H1 (cell line): ENCODE results near the gene CCNA1. TPM values are rescaled to one million over a fixed set of nuclear protein-coding genes. Genes with fewer than 3 reads are reported as not detected.

Experiments
- CTCF ChIA-PET: fragments of 300-600 bp; sonication (Branson Sonifier 250); formaldehyde crosslinking; loops from one replicate; lab custom pipeline; 2021; ENCODE audit not compliant: partially characterized antibody; lab: Charles Lee
- POLR2A ChIA-PET: fragments of 300-600 bp; sonication (Branson Sonifier 250); formaldehyde crosslinking; loops from one replicate; lab custom pipeline; 2021; ENCODE audit warnings: inconsistent platforms; ENCODE audit not compliant: partially characterized antibody; lab: Charles Lee
- DNase-seq, 2 experiments: peaks; one replicate each; pipeline versions ENCODE4 v3.0.0 to v3.0.0-alpha.2; 2010 to 2022; ENCODE audit warnings: low spot score in 2 of 2, low read depth in 1 of 2, mixed read lengths in 1 of 2
- FAIRE-seq: peaks from 2 replicates; lab custom pipeline; 2011; peaks lifted over from hg19 to GRCh38; lab: Jason Lieb, UNC
- H2AFZ ChIP-seq: 2 replicates; pipeline ENCODE4 v1.8.1; 2012; ENCODE audit warnings: low read length, inconsistent platforms
- H2AK5ac ChIP-seq: 2 replicates; pipeline ENCODE4 v1.6.1; 2013; ENCODE audit warnings: low read depth, low read length
- H2BK120ac ChIP-seq: replicated peaks from 2 replicates; pipeline ENCODE3; 2013; ENCODE audit warnings: low read depth, low read length, inconsistent platforms
- H2BK12ac ChIP-seq: 2 replicates; pipeline ENCODE4 v1.6.1; 2013; ENCODE audit warnings: low read depth, low read length
- H2BK15ac ChIP-seq: 2 replicates; pipeline ENCODE4 v1.6.1; 2013; ENCODE audit warnings: low read length
- H2BK20ac ChIP-seq: 2 replicates; pipeline ENCODE4 v1.6.1; 2013; ENCODE audit warnings: low read length
- H2BK5ac ChIP-seq: 2 replicates; pipeline ENCODE4 v1.6.1; 2013; ENCODE audit warnings: low read depth, low read length
- H3K14ac ChIP-seq: 2 replicates; pipeline ENCODE4 v1.6.1; 2013; ENCODE audit warnings: inconsistent platforms; ENCODE audit not compliant: insufficient read length
- H3K18ac ChIP-seq: 2 replicates; pipeline ENCODE4 v1.6.1; 2013; ENCODE audit warnings: low read length; ENCODE audit errors: extremely low read depth
- H3K23ac ChIP-seq: 2 replicates; pipeline ENCODE4 v1.6.1; 2013; ENCODE audit warnings: inconsistent platforms; ENCODE audit not compliant: insufficient read length
- H3K23me2 ChIP-seq: 2 replicates; pipeline ENCODE4 v1.6.1; 2013; ENCODE audit warnings: low read depth, low read length
- H3K27ac ChIP-seq: 2 replicates; pipeline ENCODE4 v1.6.1; 2011; ENCODE audit warnings: low read depth, low read length, inconsistent platforms
- H3K27me3 ChIP-seq, 4 experiments: replicated peaks in 1 of 4; 1 replicate in 1 of 4; 2 replicates in 3 of 4; pipeline versions ENCODE4 v1.6.1 to v1.8.1; 2011 to 2013; ENCODE audit warnings: low read length in 3 of 4, mild to moderate bottlenecking in 3 of 4, inconsistent platforms in 2 of 4, mixed read lengths in 2 of 4, moderate library complexity in 1 of 4; ENCODE audit not compliant: control insufficient read depth in 3 of 4, insufficient read depth in 3 of 4; ENCODE audit errors: extremely low read depth in 1 of 4
- H3K36me3 ChIP-seq, 4 experiments: 2 replicates each; pipeline versions ENCODE4 v1.6.1 to v1.8.1; 2011 to 2013; ENCODE audit warnings: mild to moderate bottlenecking in 4 of 4, low read length in 3 of 4, moderate library complexity in 2 of 4, control low read depth in 1 of 4, inconsistent platforms in 1 of 4; ENCODE audit not compliant: insufficient read depth in 4 of 4, control insufficient read depth in 2 of 4
- H3K4ac ChIP-seq: replicated peaks from 2 replicates; pipeline ENCODE3; 2013; ENCODE audit warnings: low read length, low read depth, mixed read lengths, inconsistent platforms; ENCODE audit not compliant: insufficient read length
- H3K4me1 ChIP-seq, 4 experiments: replicated peaks in 1 of 4; 1 replicate in 1 of 4; 2 replicates in 3 of 4; pipeline versions ENCODE4 v1.6.1 to v1.8.1; 2011 to 2013; ENCODE audit warnings: low read length in 3 of 4, inconsistent platforms in 2 of 4, mixed read lengths in 1 of 4; ENCODE audit not compliant: insufficient read depth in 4 of 4, control insufficient read depth in 3 of 4
- H3K4me2 ChIP-seq, 2 experiments: 2 replicates each; pipeline versions ENCODE4 v1.6.1 to v1.8.1; 2011 to 2013; ENCODE audit warnings: low read depth in 2 of 2, low read length in 2 of 2, control low read depth in 1 of 2, inconsistent platforms in 1 of 2, mild to moderate bottlenecking in 1 of 2; ENCODE audit not compliant: insufficient read depth in 1 of 2
- H3K4me3 ChIP-seq, 4 experiments: fragments of 200-600, 300-600 bp in 1 of 4; sonication (generic), shearing (Covaris generic), sonication (Bioruptor Twin) in 1 of 4; 2 replicates each; pipeline versions ENCODE4 v1.5.1 to v1.8.1; 2011 to 2016; ENCODE audit warnings: low read length in 4 of 4, low read depth in 3 of 4, control low read depth in 2 of 4, inconsistent platforms in 2 of 4, mild to moderate bottlenecking in 2 of 4, mixed read lengths in 1 of 4, moderate library complexity in 1 of 4; ENCODE audit not compliant: insufficient read depth in 2 of 4; ENCODE audit errors: extremely low read depth in 1 of 4
- H3K56ac ChIP-seq: replicated peaks from 2 replicates; pipeline ENCODE3; 2013; ENCODE audit warnings: low read depth, mild to moderate bottlenecking, mixed read lengths, low read length, inconsistent platforms; ENCODE audit not compliant: insufficient read length
- H3K79me1 ChIP-seq: 2 replicates; pipeline ENCODE4 v1.6.1; 2013; ENCODE audit warnings: low read depth, low read length, control low read depth
- H3K79me2 ChIP-seq, 2 experiments: 2 replicates each; pipeline versions ENCODE4 v1.6.1 to v1.8.1; 2012 to 2013; ENCODE audit warnings: low read length in 2 of 2, mild to moderate bottlenecking in 2 of 2, inconsistent platforms in 1 of 2; ENCODE audit not compliant: insufficient read depth in 2 of 2, control insufficient read depth in 1 of 2
- H3K9ac ChIP-seq, 4 experiments: replicated peaks in 1 of 4; 1 replicate in 1 of 4; 2 replicates in 3 of 4; pipeline versions ENCODE4 v1.6.1 to v1.8.1; 2011 to 2013; ENCODE audit warnings: low read depth in 3 of 4, low read length in 3 of 4, control low read depth in 2 of 4, mild to moderate bottlenecking in 2 of 4, moderate library complexity in 2 of 4, inconsistent platforms in 1 of 4; ENCODE audit errors: extremely low read depth in 1 of 4
- H3K9me3 ChIP-seq, 2 experiments: 2 replicates each; pipeline versions ENCODE4 v1.6.1 to v1.8.1; 2012 to 2013; ENCODE audit warnings: mild to moderate bottlenecking in 2 of 2, moderate library complexity in 2 of 2, control low read depth in 1 of 2, inconsistent platforms in 1 of 2, low read depth in 1 of 2, low read length in 1 of 2, mixed read lengths in 1 of 2; ENCODE audit not compliant: insufficient read depth in 2 of 2
- H4K20me1 ChIP-seq, 2 experiments: replicated peaks in 1 of 2; 2 replicates each; pipeline versions ENCODE3 to v1.8.1; 2011 to 2013; ENCODE audit warnings: inconsistent platforms in 2 of 2, low read length in 2 of 2, mild to moderate bottlenecking in 1 of 2; ENCODE audit not compliant: insufficient read depth in 2 of 2, control insufficient read depth in 1 of 2
- H4K5ac ChIP-seq: 2 replicates; pipeline ENCODE4 v1.6.1; 2013; ENCODE audit warnings: low read length, low read depth, mixed read lengths, inconsistent platforms; ENCODE audit not compliant: insufficient read length
- H4K8ac ChIP-seq: 2 replicates; pipeline ENCODE4 v1.8.0; 2013; ENCODE audit warnings: mild to moderate bottlenecking, moderate library complexity, low read length, inconsistent platforms; ENCODE audit not compliant: insufficient read depth; ENCODE audit errors: extremely low read depth
- H4K91ac ChIP-seq: replicated peaks from 2 replicates; pipeline ENCODE3; 2013; ENCODE audit warnings: low read length, mixed read lengths, inconsistent platforms; ENCODE audit not compliant: insufficient read length
- CEBPB ChIP-seq: IDR thresholded peaks from 2 replicates; pipeline ENCODE4 v1.6.1; 2012; ENCODE audit warnings: low read depth, low read length
- SIN3A ChIP-seq, 2 experiments: IDR thresholded peaks in 1 of 2; conservative IDR thresholded peaks in 1 of 2; 2 replicates each; pipeline ENCODE4 v1.6.1; 2011 to 2012; ENCODE audit warnings: low read length in 2 of 2, improper control_type of control experiment in 1 of 2, low read depth in 1 of 2, mild to moderate bottlenecking in 1 of 2
- TAF1 ChIP-seq: IDR thresholded peaks from 2 replicates; pipeline ENCODE4 v1.6.1; 2011; ENCODE audit warnings: mild to moderate bottlenecking, low read depth, low read length
- WGBS, 2 experiments: shearing (Covaris generic) in 1 of 2; methylation state at CpG; one replicate each; pipeline versions ENCODE4 v1.1.6 to v1.1.7; 2013 to 2015; ENCODE audit warnings: low lambda C conversion rate in 2 of 2, mixed read lengths in 2 of 2, inconsistent platforms in 1 of 2, low coverage in 1 of 2, missing lambda C conversion rate in 1 of 2; ENCODE audit not compliant: insufficient replicate concordance in 2 of 2, insufficient coverage in 1 of 2, insufficient read length in 1 of 2; ENCODE audit errors: extremely low coverage in 1 of 2, missing lambda C conversion rate in 1 of 2; 5-methylcytosine and 5-hydroxymethylcytosine counted together
- long read RNA-seq, 2 experiments: library from RNA in 1 of 2; library from capped mRNA in 1 of 2; stranded (forward); transcript quantifications; one replicate each; pipeline ENCODE4 v2.0.0, GENCODE V29; 2021; ENCODE audit warnings: inconsistent platforms in 1 of 2
- polyA minus RNA-seq, 3 experiments: library from RNA; depleted of rRNA, polyadenylated mRNA; stranded (reverse); fragments of >200 nt; gene quantifications; 1 replicate in 2 of 3; 2 replicates in 1 of 3; pipeline ENCODE4 v1.2.3, GENCODE V29; 2011
- polyA plus RNA-seq, 7 experiments: library from polyadenylated mRNA; depleted of rRNA in 3 of 7; stranded (reverse) in 5 of 7; unstranded in 2 of 7; fragments of >200 nt in 5 of 7; fragments of 200-250 nt in 2 of 7; gene quantifications; 1 replicate in 5 of 7; 2 replicates in 1 of 7; 4 replicates in 1 of 7; pipeline versions ENCODE4 v1.2.1 to v1.2.3, GENCODE V29; 2011 to 2013; ENCODE audit warnings: missing spikeins in 2 of 7, mixed read lengths in 2 of 7
- total RNA-seq: library from RNA; stranded (reverse); fragmentation: NEBNext Ultra II Directional; extraction: Animal tissue kit (Norgen Biotek cat#: 25700); gene quantifications from 2 replicates; pipeline ENCODE4 v1.2.1, GENCODE V29; 2021
- TF ChIP-seq, protein P1 (sequence below): IDR thresholded peaks from 2 replicates; pipeline ENCODE4 v1.6.1; 2012; ENCODE audit warnings: inconsistent platforms
- TF ChIP-seq, protein P2 (sequence below): IDR thresholded peaks from 2 replicates; pipeline ENCODE4 v1.6.1; 2011; ENCODE audit warnings: low read length, improper control_type of control experiment

The CCNA1 gene
- total RNA-seq (4.0 and 4.1 TPM in 2 replicates), polyA plus RNA-seq (2011; rRNA removed) (2.2 and 2.7 TPM in 2 replicates), polyA minus RNA-seq (2011; rRNA and poly(A)+ RNA removed) (1.2 and 2.3 TPM in 2 replicates)
- 3.2 TPM for polyA plus RNA-seq (2011; cell fraction: cytosol; rRNA removed)
- polyA plus RNA-seq (2011; cell fraction: nucleus; rRNA removed), result 1.6 TPM
- polyA plus RNA-seq (2012, experiment 1 of 2), result 1.5 to 2.2 TPM (median 1.8 TPM) in 4 replicates
- polyA plus RNA-seq (2012, experiment 2 of 2), result 0.34 TPM
- polyA plus RNA-seq (2013, experiment 1 of 2), result 3.0 TPM
- 3.1 TPM for polyA plus RNA-seq (2013, experiment 2 of 2)
- polyA minus RNA-seq (2011; cell fraction: cytosol; rRNA and poly(A)+ RNA removed), result 0.95 TPM
- 1.2 TPM for polyA minus RNA-seq (2011; cell fraction: nucleus; rRNA and poly(A)+ RNA removed)
- long read RNA-seq, experiment 1, partial matches to known transcripts, result 2 of 5 reads
- long read RNA-seq, experiment 1, other reads (novel, unspliced or antisense), result 0 of 5 reads
- long read RNA-seq, experiment 2, partial matches to known transcripts, result 1 of 8 reads
- long read RNA-seq, experiment 2, other reads (novel, unspliced or antisense), result 0 of 8 reads

DNA sequence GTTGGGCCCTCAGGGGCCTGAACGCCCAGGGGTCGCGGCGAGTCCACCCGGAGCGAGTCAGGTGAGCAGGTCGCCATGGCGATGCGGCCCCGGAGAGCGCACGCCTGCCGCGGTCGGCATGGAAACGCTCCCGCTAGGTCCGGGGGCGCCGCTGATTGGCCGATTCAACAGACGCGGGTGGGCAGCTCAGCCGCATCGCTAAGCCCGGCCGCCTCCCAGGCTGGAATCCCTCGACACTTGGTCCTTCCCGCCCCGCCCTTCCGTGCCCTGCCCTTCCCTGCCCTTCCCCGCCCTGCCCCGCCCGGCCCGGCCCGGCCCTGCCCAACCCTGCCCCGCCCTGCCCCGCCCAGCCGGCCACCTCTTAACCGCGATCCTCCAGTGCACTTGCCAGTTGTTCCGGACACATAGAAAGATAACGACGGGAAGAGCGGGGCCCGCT, at the start of gene CCNA1:
CCNA1 (plus strand) TSS at position 390 of the 439 bp plus-strand sequence. CDS start 562 bp downstream, outside the sequence.
- CTCF ChIA-PET, result interaction anchor here (1.0 kb wide), 1 partner anchor 13 kb away, joined by 3 read pairs; no protein-coding TSS in a partner anchor

More for the DNA sequence above, at the start of gene CCNA1:
- H3K4me3 ChIP-seq, result peak within 1 kb of the TSS; percentile 56 to 84 (median 68)
- no peak within 1 kb of the TSS for H3K4ac ChIP-seq
- H3K79me1 ChIP-seq, result no peaks in the 10 kb centered on the region
- no peak within 1 kb of the TSS for H2BK12ac ChIP-seq
- H3K79me2 ChIP-seq, result no peaks in the 10 kb centered on the region
- H4K8ac ChIP-seq, result peak within 1 kb of the TSS; percentile 36
- H2BK15ac ChIP-seq, result no peak within 1 kb of the TSS
- H4K20me1 ChIP-seq, result no peaks in the 10 kb centered on the region
- WGBS, 2 experiments, result 2% methylated on average over 13 of the region's 46 CpGs; no CpG with 5 or more reads in 1 of the 2 experiments
- no peak within 1 kb of the TSS for H3K23ac ChIP-seq
- H3K23me2 ChIP-seq, result peaks cover 13% of the 10 kb centered on the region; the same call in 1 of the 2 replicates
- H3K18ac ChIP-seq, result no peak within 1 kb of the TSS
- no peaks in the 10 kb centered on the region for H3K36me3 ChIP-seq
- H3K14ac ChIP-seq, result no peak within 1 kb of the TSS
- POLR2A ChIA-PET, result interaction anchor here (1.0 kb wide), 1 partner anchor 11 kb away, joined by 3 read pairs; no protein-coding TSS in a partner anchor
- peak within 1 kb of the TSS in 2 of 4 experiments; percentile 20 to 38; a peak in 2 of 7 replicates for H3K9ac ChIP-seq
- H3K27ac ChIP-seq, result no peak within 1 kb of the TSS
- H4K5ac ChIP-seq, result no peak within 1 kb of the TSS
- no peak for TF ChIP-seq CEBPB
- TF ChIP-seq, protein P1, sequence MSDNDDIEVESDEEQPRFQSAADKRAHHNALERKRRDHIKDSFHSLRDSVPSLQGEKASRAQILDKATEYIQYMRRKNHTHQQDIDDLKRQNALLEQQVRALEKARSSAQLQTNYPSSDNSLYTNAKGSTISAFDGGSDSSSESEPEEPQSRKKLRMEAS, result peak; percentile 45; the same call in 1 of the 2 replicates
- TF ChIP-seq SIN3A (conservative IDR thresholded peaks at IDR 0.05 in 1 of 2, IDR thresholded peaks at IDR 0.05 in 1 of 2; ENCODE audit: low read depth in 1 of 2, low read length in 2 of 2), result peak; percentile 42 to 87; a peak in 2 of 4 replicates
- TF ChIP-seq, protein P2, sequence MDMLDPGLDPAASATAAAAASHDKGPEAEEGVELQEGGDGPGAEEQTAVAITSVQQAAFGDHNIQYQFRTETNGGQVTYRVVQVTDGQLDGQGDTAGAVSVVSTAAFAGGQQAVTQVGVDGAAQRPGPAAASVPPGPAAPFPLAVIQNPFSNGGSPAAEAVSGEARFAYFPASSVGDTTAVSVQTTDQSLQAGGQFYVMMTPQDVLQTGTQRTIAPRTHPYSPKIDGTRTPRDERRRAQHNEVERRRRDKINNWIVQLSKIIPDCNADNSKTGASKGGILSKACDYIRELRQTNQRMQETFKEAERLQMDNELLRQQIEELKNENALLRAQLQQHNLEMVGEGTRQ, result peak; percentile 50
- TF ChIP-seq TAF1, result 0 out of 2 replicates have a peak, but pooled peaks have one; percentile 13
- no peak within 1 kb of the TSS for H2AK5ac ChIP-seq
- H3K4me2 ChIP-seq, result peak within 1 kb of the TSS; percentile 79 to 95
- no peak within 1 kb of the TSS for H4K91ac ChIP-seq
- H3K27me3 ChIP-seq, result peaks cover 26 to 50% (median 43%) of the 10 kb centered on the region in 4 experiments
- H2AFZ ChIP-seq, result peak within 1 kb of the TSS; percentile 56; the same call in 1 of the 2 replicates
- FAIRE-seq, result no peak
- H2BK5ac ChIP-seq, result no peak within 1 kb of the TSS
- peaks cover 0 to 5% (median 4%) of the 10 kb centered on the region in 4 experiments; a peak in 4 of 7 replicates for H3K4me1 ChIP-seq
- no peaks in the 10 kb centered on the region for H3K9me3 ChIP-seq
- DNase-seq, result peak; percentile 69 to 91
- H2BK20ac ChIP-seq, result no peak within 1 kb of the TSS
- no peak within 1 kb of the TSS for H3K56ac ChIP-seq
- no peak within 1 kb of the TSS for H2BK120ac ChIP-seq
